HFFc6 (cell line): Measurements from ENCODE around the gene FAM221A. TPM values are rescaled to one million over a fixed set of nuclear protein-coding genes. Genes with fewer than 3 reads are reported as not detected.
"Not testable (repeated sequence)": the region's sequence is repeated elsewhere in the genome, so short reads cannot be mapped to it uniquely, and the experiment has no call there.

Experiments used
- DNase-seq: peaks from one replicate; pipeline ENCODE4 v3.0.0-alpha.2; 2018
- H3K27ac Mint-ChIP-seq: 2 replicates; pipeline ENCODE4 v1.8.0; 2020; ENCODE audit warnings: mild to moderate bottlenecking, mixed read lengths
- H3K27me3 Mint-ChIP-seq: 2 replicates; pipeline ENCODE4 v1.8.0; 2021; ENCODE audit warnings: mild to moderate bottlenecking, moderate library complexity, mixed read lengths; ENCODE audit not compliant: insufficient read depth
- H3K36me3 Mint-ChIP-seq: 2 replicates; pipeline ENCODE4 v1.8.0; 2021; ENCODE audit warnings: low read depth, mixed read lengths
- H3K4me1 Mint-ChIP-seq: 2 replicates; pipeline ENCODE4 v1.8.0; 2020; ENCODE audit warnings: low read depth, mixed read lengths
- H3K4me3 Mint-ChIP-seq: 2 replicates; pipeline ENCODE4 v1.8.0; 2020; ENCODE audit warnings: mild to moderate bottlenecking, moderate library complexity, mixed read lengths
- H3K9me3 Mint-ChIP-seq: 2 replicates; pipeline ENCODE4 v1.8.0; 2020; ENCODE audit warnings: mild to moderate bottlenecking, mixed read lengths
- total RNA-seq, 6 experiments: library from RNA; stranded (reverse); fragmentation: NEBNext Ultra II Directional; extraction: Animal tissue kit (Norgen Biotek cat#: 25700); gene quantifications; 2 replicates in 1 of 6; 3 replicates in 5 of 6; pipeline ENCODE4 v1.2.3, GENCODE V29; 2021
- TF ChIP-seq, protein P1 (sequence below): fragments of 200-600 bp; sonication (generic); IDR thresholded peaks from 2 replicates; pipeline ENCODE4 v1.5.0; 2021; ENCODE audit warnings: antibody characterized with exemption, mild to moderate bottlenecking

The FAM221A gene
- total RNA-seq, 6 experiments from 2014 or later: 0.09 to 0.14 TPM; not detected in 4

DNA sequence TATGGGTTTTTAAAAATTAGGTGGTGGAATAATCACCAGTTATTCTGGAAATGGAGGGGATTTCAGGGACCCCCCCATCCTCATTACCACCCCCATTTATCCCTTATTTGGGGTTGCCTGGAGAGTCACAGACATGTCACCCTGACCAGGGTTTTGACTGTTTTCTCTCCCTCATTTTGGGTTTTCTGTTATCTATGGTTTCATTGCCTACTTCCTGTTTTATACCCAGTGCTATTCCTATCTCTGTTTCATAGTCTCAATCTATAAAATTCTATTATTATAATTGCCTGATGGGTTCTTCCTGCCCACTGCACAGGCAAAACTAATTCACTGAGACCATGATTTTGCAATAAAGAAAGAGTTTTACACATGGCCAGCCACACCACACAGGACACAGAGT, 15.9 kb upstream of the FAM221A start:
- H3K4me3 Mint-ChIP-seq: no peak overlapping the region
- no peak for DNase-seq
- H3K4me1 Mint-ChIP-seq: no peaks in the 10 kb centered on the region
- H3K9me3 Mint-ChIP-seq: no peaks in the 10 kb centered on the region
- H3K27ac Mint-ChIP-seq: no peak overlapping the region
- peaks cover 4% of the 10 kb centered on the region for H3K27me3 Mint-ChIP-seq
- H3K36me3 Mint-ChIP-seq: no peaks in the 10 kb centered on the region
- TF ChIP-seq, protein P1, sequence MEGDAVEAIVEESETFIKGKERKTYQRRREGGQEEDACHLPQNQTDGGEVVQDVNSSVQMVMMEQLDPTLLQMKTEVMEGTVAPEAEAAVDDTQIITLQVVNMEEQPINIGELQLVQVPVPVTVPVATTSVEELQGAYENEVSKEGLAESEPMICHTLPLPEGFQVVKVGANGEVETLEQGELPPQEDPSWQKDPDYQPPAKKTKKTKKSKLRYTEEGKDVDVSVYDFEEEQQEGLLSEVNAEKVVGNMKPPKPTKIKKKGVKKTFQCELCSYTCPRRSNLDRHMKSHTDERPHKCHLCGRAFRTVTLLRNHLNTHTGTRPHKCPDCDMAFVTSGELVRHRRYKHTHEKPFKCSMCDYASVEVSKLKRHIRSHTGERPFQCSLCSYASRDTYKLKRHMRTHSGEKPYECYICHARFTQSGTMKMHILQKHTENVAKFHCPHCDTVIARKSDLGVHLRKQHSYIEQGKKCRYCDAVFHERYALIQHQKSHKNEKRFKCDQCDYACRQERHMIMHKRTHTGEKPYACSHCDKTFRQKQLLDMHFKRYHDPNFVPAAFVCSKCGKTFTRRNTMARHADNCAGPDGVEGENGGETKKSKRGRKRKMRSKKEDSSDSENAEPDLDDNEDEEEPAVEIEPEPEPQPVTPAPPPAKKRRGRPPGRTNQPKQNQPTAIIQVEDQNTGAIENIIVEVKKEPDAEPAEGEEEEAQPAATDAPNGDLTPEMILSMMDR: no peak

DNA sequence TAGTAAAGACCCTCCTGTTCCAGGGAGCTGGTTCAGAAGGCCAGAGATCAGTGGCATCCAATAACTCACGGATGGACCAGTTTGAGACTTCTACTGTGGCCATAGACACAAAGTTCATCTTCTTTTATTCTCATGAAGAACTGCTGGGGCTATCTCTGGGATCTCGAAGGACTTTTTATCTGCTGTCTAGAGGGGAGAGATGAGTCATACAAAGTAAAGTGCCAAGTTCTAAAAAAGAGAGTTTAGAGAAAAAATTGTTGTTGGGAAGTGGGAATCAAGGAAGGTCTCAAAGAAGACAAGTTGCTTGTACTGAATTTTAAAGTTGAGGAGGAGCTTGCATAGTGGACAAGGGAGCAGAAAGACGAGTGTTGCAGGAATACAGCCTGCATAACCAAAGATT, 8.0 kb upstream of the FAM221A start:
- Mint-ChIP-seq H3K27me3 (peaks cover 2% of the 10 kb centered on the region), H3K36me3 (no peaks in the 10 kb centered on the region), H3K9me3 (no peaks in the 10 kb centered on the region), H3K4me3 (no peak overlapping the region), H3K4me1 (no peaks in the 10 kb centered on the region), H3K27ac (no peak overlapping the region)
- TF ChIP-seq, protein P1: no peak
- no peak for DNase-seq

DNA sequence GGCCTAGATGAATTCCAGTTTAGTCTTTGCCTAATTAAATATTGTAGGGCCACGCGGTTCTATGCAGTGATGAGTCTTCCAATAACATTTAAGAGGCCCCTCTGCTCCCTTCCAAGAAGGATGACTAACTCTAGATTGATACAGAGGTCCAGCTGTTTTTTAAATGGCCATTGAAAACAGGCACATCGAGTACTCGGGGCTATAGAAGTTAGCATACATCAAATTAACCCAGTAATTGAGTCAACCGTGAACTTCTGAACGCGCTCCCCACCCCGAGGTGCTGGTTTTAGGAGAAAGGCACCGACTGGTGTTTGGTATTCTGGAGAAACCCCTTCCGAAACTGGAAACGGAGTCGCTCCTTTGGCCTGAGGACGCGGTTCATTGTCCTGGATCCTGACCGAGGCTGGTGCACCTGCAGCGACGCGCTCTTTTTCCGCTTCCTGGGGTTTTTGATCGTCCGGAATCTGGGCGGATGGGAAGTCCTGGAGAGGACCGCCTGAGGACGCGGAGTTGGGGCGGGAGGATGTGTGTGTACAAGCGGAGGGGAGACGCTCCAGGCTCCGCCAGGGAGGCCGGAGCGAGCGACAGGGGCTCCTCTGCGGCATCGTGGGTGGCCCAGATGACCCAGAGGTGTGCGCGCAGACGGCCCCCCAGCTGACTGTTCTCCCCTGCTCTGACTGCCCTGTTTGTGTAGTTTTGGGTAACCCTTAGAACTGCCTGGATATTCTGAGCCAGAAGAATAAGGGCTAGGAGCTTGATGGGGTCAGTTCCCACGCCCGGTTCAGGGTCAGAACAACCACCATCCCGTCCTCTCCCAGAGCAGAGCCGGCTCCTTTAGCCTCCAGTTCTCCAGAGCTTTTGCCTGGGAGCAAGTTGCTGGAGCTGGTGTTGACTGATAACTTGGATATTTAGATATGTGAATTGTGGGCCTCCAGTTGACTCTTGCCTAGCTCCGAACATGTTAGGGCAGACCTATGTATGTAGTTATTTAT, 711 bp downstream of the FAM221A start:
- TF ChIP-seq, protein P1: no peak
- H3K36me3 Mint-ChIP-seq: no peaks in the 10 kb centered on the region
- H3K4me1 Mint-ChIP-seq: no peaks in the 10 kb centered on the region
- no peaks in the 10 kb centered on the region for H3K9me3 Mint-ChIP-seq
- H3K4me3 Mint-ChIP-seq: peak overlapping the region; percentile 34
- H3K27ac Mint-ChIP-seq: no peak overlapping the region
- no peak for DNase-seq
- peaks cover 10% of the 10 kb centered on the region for H3K27me3 Mint-ChIP-seq

DNA sequence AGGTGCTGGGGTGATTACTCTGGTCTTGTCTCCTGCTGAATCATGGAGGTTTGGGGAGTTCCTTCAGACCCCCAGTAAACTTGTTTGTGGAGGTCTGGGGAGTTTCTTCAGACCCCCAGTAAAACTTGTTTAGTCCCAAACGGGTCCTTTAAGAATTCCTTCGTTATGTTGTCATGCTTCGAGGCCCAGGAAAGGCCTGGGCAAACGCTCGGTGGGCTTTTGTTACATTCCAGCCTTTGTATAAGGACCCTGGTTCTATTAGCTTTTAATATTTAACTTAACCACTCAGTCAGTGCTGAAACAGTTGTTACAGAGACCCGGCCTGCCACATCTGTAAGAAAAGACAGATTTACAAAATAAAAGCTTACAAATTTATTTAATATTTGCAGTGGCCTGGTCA, 4.0 kb downstream of the FAM221A start:
- H3K36me3 Mint-ChIP-seq, H3K27me3 Mint-ChIP-seq, DNase-seq, H3K9me3 Mint-ChIP-seq, H3K4me3 Mint-ChIP-seq, H3K27ac Mint-ChIP-seq, H3K4me1 Mint-ChIP-seq: not testable (repeated sequence)

DNA sequence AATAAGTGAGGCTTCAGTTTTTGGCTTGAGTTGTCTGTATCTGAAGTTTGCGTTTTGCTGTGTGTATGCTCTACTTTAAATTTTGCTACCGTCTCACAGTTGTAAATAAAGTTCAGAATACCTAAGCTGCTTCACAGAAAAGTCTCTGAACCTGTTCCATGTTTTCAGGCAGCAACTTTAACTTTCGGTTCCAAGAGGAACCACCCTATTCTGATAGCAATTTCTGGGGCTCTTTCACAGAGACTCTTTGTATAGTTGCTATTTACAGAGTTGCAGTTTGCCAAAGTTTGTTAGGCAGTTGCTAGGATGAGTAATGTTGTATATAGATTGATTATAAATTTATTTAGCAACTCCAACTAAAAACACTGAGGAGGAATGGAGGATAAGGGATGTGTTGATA, 5.7 kb downstream of the FAM221A start:
- DNase-seq: no peak
- Mint-ChIP-seq H3K9me3 (no peaks in the 10 kb centered on the region), H3K36me3 (no peaks in the 10 kb centered on the region), H3K27ac (0 out of 2 replicates have a peak overlapping the region, but pooled peaks have one; percentile 19), H3K27me3 (peaks cover 4% of the 10 kb centered on the region), H3K4me3 (no peak overlapping the region), H3K4me1 (peaks cover 7% of the 10 kb centered on the region)
- TF ChIP-seq, protein P1: no peak

DNA sequence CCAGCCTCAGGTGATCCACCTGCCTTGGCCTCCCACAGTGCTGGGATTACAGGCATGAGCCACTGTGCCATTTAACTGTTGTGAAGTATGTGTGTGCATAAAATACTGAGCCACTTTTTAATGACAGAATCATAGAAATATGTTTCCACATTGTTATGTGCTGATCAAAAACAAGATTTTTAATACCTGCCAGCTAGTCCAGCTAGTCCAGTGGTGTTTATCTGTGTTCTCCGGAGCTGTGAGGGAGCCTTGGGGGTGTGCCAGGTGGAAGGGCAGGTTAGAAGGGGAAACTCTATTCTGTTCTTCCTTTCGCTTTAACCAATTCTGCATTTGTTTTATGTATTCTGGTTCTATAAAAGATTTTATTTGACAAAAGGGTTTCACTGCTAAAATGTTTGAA, 7.0 kb downstream of the FAM221A start:
- no peaks in the 10 kb centered on the region for H3K36me3 Mint-ChIP-seq
- peaks cover 4% of the 10 kb centered on the region for H3K27me3 Mint-ChIP-seq
- H3K4me3 Mint-ChIP-seq: no peak overlapping the region
- H3K4me1 Mint-ChIP-seq: peaks cover 7% of the 10 kb centered on the region
- no peak for DNase-seq
- TF ChIP-seq, protein P1: no peak
- no peaks in the 10 kb centered on the region for H3K9me3 Mint-ChIP-seq
- H3K27ac Mint-ChIP-seq: no peak overlapping the region
